ENCODE measurements around the gene NIT1. TPM values are rescaled to one million over a fixed set of nuclear protein-coding genes. Genes with fewer than 3 reads are reported as not detected.

NIT1 gene
- total and polyA plus RNA-seq, 2 of the 13 experiments (the other 11 are each of a cell fraction or from before 2014, with no cell fraction given): 22.7 to 31.0 TPM

DNA sequence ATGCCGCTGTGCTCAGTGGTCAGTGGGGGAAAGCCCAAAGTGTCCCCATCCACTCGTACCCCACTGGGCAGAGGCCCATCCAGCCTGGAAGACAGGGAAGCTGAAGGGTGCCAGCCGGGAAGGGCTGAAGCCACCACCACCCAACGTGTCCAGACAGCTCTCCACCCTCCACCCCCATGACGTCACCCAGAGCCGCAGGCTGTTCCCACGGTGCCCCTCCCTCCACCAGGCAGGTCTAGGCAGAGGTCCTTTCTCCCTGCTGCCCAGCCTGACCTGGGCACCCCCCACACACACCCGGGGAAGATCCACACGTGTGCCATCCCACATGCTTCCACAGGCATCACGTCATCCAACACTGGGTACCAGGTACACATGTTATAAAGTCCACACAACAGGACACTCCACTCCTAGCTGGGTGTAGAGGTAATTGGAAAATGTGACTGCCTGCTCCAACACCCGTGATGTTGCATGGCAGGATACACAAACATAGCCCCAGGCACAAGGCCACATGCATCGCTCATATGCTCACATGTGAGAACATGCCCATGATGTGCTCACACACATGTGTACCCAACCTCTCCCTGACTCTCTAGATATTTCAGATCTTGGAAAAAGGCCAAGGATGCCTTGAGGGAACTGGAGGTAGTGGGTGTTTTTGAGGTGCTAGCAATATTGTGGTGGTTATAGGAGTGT, 43.1 kb upstream of the NIT1 start (continued):
- TF ChIP-seq, protein P1, sequence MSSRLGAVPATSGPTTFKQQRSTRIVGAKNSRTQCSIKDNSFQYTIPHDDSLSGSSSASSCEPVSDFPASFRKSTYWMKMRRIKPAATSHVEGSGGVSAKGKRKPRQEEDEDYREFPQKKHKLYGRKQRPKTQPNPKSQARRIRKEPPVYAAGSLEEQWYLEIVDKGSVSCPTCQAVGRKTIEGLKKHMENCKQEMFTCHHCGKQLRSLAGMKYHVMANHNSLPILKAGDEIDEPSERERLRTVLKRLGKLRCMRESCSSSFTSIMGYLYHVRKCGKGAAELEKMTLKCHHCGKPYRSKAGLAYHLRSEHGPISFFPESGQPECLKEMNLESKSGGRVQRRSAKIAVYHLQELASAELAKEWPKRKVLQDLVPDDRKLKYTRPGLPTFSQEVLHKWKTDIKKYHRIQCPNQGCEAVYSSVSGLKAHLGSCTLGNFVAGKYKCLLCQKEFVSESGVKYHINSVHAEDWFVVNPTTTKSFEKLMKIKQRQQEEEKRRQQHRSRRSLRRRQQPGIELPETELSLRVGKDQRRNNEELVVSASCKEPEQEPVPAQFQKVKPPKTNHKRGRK (CRISPR knock-in tag; IDR thresholded peaks at IDR 0.05): no peak
- TF ChIP-seq TP53 (CRISPR knock-in tag; conservative IDR thresholded peaks at IDR 0.05): no peak
- no peak for TF ChIP-seq SATB2 (CRISPR knock-in tag; IDR thresholded peaks at IDR 0.05)
- no peak for TF ChIP-seq NFYB (CRISPR knock-in tag; IDR thresholded peaks at IDR 0.05)
- TF ChIP-seq ARHGAP35 (CRISPR knock-in tag; IDR thresholded peaks at IDR 0.05; ENCODE audit: borderline replicate concordance): no peak
- no peak for TF ChIP-seq PTBP1 (IDR thresholded peaks at IDR 0.05; ENCODE audit: low read depth, low read length, poor library complexity, severe bottlenecking)
- TF ChIP-seq TCF7L2 (IDR thresholded peaks at IDR 0.05; ENCODE audit: low read depth, low read length): no peak
- no peak for TF ChIP-seq KMT2B (CRISPR knock-in tag; IDR thresholded peaks at IDR 0.05)
- TF ChIP-seq TBP (CRISPR knock-in tag; IDR thresholded peaks at IDR 0.05): no peak
- TF ChIP-seq, protein P2, sequence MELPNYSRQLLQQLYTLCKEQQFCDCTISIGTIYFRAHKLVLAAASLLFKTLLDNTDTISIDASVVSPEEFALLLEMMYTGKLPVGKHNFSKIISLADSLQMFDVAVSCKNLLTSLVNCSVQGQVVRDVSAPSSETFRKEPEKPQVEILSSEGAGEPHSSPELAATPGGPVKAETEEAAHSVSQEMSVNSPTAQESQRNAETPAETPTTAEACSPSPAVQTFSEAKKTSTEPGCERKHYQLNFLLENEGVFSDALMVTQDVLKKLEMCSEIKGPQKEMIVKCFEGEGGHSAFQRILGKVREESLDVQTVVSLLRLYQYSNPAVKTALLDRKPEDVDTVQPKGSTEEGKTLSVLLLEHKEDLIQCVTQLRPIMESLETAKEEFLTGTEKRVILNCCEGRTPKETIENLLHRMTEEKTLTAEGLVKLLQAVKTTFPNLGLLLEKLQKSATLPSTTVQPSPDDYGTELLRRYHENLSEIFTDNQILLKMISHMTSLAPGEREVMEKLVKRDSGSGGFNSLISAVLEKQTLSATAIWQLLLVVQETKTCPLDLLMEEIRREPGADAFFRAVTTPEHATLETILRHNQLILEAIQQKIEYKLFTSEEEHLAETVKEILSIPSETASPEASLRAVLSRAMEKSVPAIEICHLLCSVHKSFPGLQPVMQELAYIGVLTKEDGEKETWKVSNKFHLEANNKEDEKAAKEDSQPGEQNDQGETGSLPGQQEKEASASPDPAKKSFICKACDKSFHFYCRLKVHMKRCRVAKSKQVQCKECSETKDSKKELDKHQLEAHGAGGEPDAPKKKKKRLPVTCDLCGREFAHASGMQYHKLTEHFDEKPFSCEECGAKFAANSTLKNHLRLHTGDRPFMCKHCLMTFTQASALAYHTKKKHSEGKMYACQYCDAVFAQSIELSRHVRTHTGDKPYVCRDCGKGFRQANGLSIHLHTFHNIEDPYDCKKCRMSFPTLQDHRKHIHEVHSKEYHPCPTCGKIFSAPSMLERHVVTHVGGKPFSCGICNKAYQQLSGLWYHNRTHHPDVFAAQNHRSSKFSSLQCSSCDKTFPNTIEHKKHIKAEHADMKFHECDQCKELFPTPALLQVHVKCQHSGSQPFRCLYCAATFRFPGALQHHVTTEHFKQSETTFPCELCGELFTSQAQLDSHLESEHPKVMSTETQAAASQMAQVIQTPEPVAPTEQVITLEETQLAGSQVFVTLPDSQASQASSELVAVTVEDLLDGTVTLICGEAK (IDR thresholded peaks at IDR 0.05): no peak
- TF ChIP-seq, protein P2 (CRISPR knock-in tag; IDR thresholded peaks at IDR 0.05): no peak
- TF ChIP-seq, protein P3, sequence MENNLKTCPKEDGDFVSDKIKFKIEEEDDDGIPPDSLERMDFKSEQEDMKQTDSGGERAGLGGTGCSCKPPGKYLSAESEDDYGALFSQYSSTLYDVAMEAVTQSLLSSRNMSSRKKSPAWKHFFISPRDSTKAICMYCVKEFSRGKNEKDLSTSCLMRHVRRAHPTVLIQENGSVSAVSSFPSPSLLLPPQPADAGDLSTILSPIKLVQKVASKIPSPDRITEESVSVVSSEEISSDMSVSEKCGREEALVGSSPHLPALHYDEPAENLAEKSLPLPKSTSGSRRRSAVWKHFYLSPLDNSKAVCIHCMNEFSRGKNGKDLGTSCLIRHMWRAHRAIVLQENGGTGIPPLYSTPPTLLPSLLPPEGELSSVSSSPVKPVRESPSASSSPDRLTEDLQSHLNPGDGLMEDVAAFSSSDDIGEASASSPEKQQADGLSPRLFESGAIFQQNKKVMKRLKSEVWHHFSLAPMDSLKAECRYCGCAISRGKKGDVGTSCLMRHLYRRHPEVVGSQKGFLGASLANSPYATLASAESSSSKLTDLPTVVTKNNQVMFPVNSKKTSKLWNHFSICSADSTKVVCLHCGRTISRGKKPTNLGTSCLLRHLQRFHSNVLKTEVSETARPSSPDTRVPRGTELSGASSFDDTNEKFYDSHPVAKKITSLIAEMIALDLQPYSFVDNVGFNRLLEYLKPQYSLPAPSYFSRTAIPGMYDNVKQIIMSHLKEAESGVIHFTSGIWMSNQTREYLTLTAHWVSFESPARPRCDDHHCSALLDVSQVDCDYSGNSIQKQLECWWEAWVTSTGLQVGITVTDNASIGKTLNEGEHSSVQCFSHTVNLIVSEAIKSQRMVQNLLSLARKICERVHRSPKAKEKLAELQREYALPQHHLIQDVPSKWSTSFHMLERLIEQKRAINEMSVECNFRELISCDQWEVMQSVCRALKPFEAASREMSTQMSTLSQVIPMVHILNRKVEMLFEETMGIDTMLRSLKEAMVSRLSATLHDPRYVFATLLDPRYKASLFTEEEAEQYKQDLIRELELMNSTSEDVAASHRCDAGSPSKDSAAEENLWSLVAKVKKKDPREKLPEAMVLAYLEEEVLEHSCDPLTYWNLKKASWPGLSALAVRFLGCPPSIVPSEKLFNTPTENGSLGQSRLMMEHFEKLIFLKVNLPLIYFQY (CRISPR knock-in tag; IDR thresholded peaks at IDR 0.05; ENCODE audit: borderline replicate concordance): no peak
- TF ChIP-seq ISX (CRISPR knock-in tag; conservative IDR thresholded peaks at IDR 0.05): no peak
- TF ChIP-seq, protein P4, sequence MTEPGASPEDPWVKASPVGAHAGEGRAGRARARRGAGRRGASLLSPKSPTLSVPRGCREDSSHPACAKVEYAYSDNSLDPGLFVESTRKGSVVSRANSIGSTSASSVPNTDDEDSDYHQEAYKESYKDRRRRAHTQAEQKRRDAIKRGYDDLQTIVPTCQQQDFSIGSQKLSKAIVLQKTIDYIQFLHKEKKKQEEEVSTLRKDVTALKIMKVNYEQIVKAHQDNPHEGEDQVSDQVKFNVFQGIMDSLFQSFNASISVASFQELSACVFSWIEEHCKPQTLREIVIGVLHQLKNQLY (CRISPR knock-in tag; IDR thresholded peaks at IDR 0.05): no peak
- no peak for TF ChIP-seq NKX3-1 (CRISPR knock-in tag; IDR thresholded peaks at IDR 0.05)
